ENCODE data around the gene CMTM8. TPM values are rescaled to one million over a fixed set of nuclear protein-coding genes. Genes with fewer than 3 reads are reported as not detected.

The CMTM8 gene
- total RNA-seq, 1 donor from 2014 or later, result not detected

- Histone ChIP-seq H3K4me1 (ENCODE audit: control insufficient read depth in 3 of 3, insufficient read depth in 3 of 3, low read length in 3 of 3) (peaks cover 0 to 2% (median 0%) of the 10 kb centered on the region in 3 donors), H3K27me3 (ENCODE audit: control insufficient read depth in 3 of 3, insufficient read depth in 3 of 3, low read length in 3 of 3) (no peaks in the 10 kb centered on the region), H3K9me3 (ENCODE audit: control insufficient read depth in 3 of 3, low read length in 3 of 3) (no peaks in the 10 kb centered on the region), H3K36me3 (ENCODE audit: control insufficient read depth in 3 of 3, insufficient read depth in 3 of 3, low read length in 3 of 3) (no peaks in the 10 kb centered on the region), H3K27ac (ENCODE audit: low read depth, low read length) (peak overlapping the region; percentile 54), H3K4me3 (ENCODE audit: low read length in 3 of 3) (no peak overlapping the region), H3K9ac (ENCODE audit: low read depth in 1 of 3, low read length in 3 of 3) (no peak overlapping the region)
Observed at GRCh38 chr3:32302601-32303398, 64.3 kb downstream of the CMTM8 start.

DNA sequence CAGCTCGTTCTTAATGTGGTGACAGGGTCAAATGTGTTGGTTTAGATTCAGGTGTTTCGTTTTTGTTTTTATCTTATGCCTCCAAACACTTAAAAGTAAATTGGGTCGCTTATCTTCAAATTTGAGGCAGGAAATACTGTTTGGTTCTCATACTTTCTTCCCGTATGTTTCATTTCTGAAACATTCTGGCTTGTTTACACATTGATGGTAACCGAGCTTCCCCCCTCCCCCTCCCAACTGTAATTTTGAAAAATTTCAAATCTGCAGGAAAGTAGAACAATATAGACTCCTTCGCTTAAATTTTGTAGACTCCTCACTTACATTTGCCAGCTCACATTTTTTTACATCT is 64.9 kb downstream of the CMTM8 start:
- Histone ChIP-seq H3K27me3 (ENCODE audit: control insufficient read depth in 3 of 3, insufficient read depth in 3 of 3, low read length in 3 of 3) (no peaks in the 10 kb centered on the region), H3K4me3 (ENCODE audit: low read length in 3 of 3) (no peak overlapping the region), H3K9ac (ENCODE audit: low read depth in 1 of 3, low read length in 3 of 3) (no peak overlapping the region), H3K9me3 (ENCODE audit: control insufficient read depth in 3 of 3, low read length in 3 of 3) (no peaks in the 10 kb centered on the region), H3K4me1 (ENCODE audit: control insufficient read depth in 3 of 3, insufficient read depth in 3 of 3, low read length in 3 of 3) (peaks cover 0 to 2% (median 0%) of the 10 kb centered on the region in 3 donors), H3K27ac (ENCODE audit: low read depth, low read length) (no peak overlapping the region), H3K36me3 (ENCODE audit: control insufficient read depth in 3 of 3, insufficient read depth in 3 of 3, low read length in 3 of 3) (no peaks in the 10 kb centered on the region)

DNA sequence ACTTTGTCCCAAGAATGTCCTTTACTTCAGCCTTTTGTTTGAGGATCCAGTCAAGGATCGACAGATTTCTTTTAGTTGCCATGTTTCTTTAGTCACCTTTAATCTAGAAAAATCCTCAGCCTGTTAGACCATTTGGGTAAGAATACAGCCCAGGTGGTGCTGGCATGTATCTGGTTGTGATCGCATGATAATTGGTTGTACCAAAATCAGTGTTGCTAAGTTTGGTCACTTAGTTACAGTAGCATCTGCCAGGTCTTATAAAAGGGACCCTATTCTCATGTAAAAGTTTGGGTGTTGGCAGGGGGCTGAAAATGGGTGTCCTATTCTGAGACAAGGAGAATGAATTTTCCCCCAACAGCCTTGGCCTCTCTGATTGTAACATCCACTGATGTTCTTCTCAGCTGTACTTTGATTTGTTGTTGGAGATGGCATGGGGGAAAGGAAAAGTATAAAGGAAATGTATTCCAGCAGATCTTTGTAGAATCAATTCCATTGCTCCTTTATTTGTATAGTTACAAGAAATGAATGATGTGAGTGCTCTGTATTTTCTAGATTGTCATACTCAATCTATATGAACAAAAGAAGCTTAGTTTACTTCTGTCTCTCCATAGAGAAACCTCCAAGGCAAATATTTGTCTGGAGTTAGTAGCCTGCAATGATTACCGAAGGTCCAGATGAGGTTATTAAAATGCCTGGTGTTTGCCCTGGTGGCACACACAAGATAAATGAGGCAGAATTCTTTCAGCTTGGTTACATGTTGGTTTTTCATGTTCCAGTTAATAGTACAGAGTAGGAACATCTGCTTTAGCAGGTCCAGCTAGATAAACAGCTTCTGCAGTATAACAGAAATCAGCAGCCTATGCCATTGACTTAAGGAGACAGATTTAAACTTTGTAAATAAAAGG is 65.7 kb downstream of the CMTM8 start:
- Histone ChIP-seq H3K4me1 (ENCODE audit: control insufficient read depth in 3 of 3, insufficient read depth in 3 of 3, low read length in 3 of 3) (peaks cover 0 to 2% (median 0%) of the 10 kb centered on the region in 3 donors), H3K27ac (ENCODE audit: low read depth, low read length) (peak overlapping the region; percentile 23), H3K9ac (ENCODE audit: low read depth in 1 of 3, low read length in 3 of 3) (no peak overlapping the region), H3K27me3 (ENCODE audit: control insufficient read depth in 3 of 3, insufficient read depth in 3 of 3, low read length in 3 of 3) (no peaks in the 10 kb centered on the region), H3K9me3 (ENCODE audit: control insufficient read depth in 3 of 3, low read length in 3 of 3) (no peaks in the 10 kb centered on the region), H3K4me3 (ENCODE audit: low read length in 3 of 3) (no peak overlapping the region), H3K36me3 (ENCODE audit: control insufficient read depth in 3 of 3, insufficient read depth in 3 of 3, low read length in 3 of 3) (no peaks in the 10 kb centered on the region)

DNA sequence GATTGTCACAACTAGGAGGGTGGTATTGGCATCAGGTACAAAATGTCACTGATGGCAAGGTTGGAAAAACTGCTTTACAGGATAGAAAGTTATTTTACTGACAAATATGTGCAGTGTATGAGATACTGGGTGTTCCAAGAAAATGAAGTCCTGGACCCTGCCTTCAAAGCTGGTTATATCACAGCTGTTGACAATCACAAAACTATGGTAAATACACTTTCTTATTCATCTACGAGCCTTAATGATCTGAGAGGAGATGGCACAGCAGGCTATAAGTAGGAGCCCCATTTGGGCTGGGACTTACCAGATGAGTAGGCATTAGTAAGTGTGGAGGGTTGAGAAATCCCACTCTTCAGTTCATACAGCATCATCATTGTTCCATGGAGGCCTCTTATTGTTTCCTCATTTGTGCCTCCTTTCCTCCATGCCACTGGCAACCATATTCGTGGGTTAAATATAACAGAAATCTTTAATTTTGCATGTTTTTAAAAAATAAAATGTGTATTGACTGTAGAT is 66.9 kb downstream of the CMTM8 start:
- Histone ChIP-seq H3K36me3 (ENCODE audit: control insufficient read depth in 3 of 3, insufficient read depth in 3 of 3, low read length in 3 of 3) (no peaks in the 10 kb centered on the region), H3K27me3 (ENCODE audit: control insufficient read depth in 3 of 3, insufficient read depth in 3 of 3, low read length in 3 of 3) (no peaks in the 10 kb centered on the region), H3K27ac (ENCODE audit: low read depth, low read length) (peak overlapping the region; percentile 23), H3K4me1 (ENCODE audit: control insufficient read depth in 3 of 3, insufficient read depth in 3 of 3, low read length in 3 of 3) (peaks cover 2 to 4% (median 2%) of the 10 kb centered on the region in 3 donors), H3K9ac (ENCODE audit: low read depth in 1 of 3, low read length in 3 of 3) (no peak overlapping the region), H3K4me3 (ENCODE audit: low read length in 3 of 3) (no peak overlapping the region), H3K9me3 (ENCODE audit: control insufficient read depth in 3 of 3, low read length in 3 of 3) (no peaks in the 10 kb centered on the region)

GRCh38 chr3:32306072-32306471 is 67.6 kb downstream of the CMTM8 start:
- no peak overlapping the region for H3K27ac ChIP-seq (ENCODE audit: low read depth, low read length)
- H3K4me3 ChIP-seq (ENCODE audit: low read length in 3 of 3), result no peak overlapping the region
- no peaks in the 10 kb centered on the region for H3K27me3 ChIP-seq (ENCODE audit: control insufficient read depth in 3 of 3, insufficient read depth in 3 of 3, low read length in 3 of 3)
- no peak overlapping the region for H3K9ac ChIP-seq (ENCODE audit: low read depth in 1 of 3, low read length in 3 of 3)
- no peaks in the 10 kb centered on the region for H3K9me3 ChIP-seq (ENCODE audit: control insufficient read depth in 3 of 3, low read length in 3 of 3)
- no peaks in the 10 kb centered on the region for H3K36me3 ChIP-seq (ENCODE audit: control insufficient read depth in 3 of 3, insufficient read depth in 3 of 3, low read length in 3 of 3)
- H3K4me1 ChIP-seq (ENCODE audit: control insufficient read depth in 3 of 3, insufficient read depth in 3 of 3, low read length in 3 of 3), result peaks cover 2 to 4% (median 4%) of the 10 kb centered on the region in 3 donors

DNA sequence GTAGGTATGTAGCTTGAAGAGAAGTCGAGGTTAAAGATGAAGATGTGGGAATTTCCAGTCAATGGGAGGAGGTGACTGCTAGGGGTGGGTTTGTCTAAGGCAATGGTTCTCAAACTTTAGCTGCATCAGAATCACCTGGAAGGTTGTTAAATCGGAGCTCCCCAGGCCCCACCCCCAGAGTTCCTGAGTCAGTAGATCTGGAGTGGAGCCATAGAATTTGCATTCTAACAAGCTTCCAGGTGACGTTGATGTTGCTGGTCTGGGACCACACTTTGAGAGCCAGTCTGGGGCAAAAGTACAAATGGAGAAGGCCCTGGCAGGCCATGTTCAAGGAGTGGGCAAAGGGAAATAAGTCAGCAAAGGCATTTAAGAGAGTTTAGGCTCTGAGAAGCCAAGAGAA is 69.1 kb downstream of the CMTM8 start:
- Histone ChIP-seq H3K9ac (ENCODE audit: low read depth in 1 of 3, low read length in 3 of 3) (no peak overlapping the region), H3K4me1 (ENCODE audit: control insufficient read depth in 3 of 3, insufficient read depth in 3 of 3, low read length in 3 of 3) (peaks cover 4 to 10% (median 7%) of the 10 kb centered on the region in 3 donors), H3K9me3 (ENCODE audit: control insufficient read depth in 3 of 3, low read length in 3 of 3) (no peaks in the 10 kb centered on the region), H3K27me3 (ENCODE audit: control insufficient read depth in 3 of 3, insufficient read depth in 3 of 3, low read length in 3 of 3) (no peaks in the 10 kb centered on the region), H3K36me3 (ENCODE audit: control insufficient read depth in 3 of 3, insufficient read depth in 3 of 3, low read length in 3 of 3) (no peaks in the 10 kb centered on the region), H3K4me3 (ENCODE audit: low read length in 3 of 3) (no peak overlapping the region), H3K27ac (ENCODE audit: low read depth, low read length) (no peak overlapping the region)

GRCh38 chr3:32308378-32308777 is 69.9 kb downstream of the CMTM8 start:
- no peaks in the 10 kb centered on the region for H3K27me3 ChIP-seq (ENCODE audit: control insufficient read depth in 3 of 3, insufficient read depth in 3 of 3, low read length in 3 of 3)
- H3K9ac ChIP-seq (ENCODE audit: low read depth in 1 of 3, low read length in 3 of 3), result no peak overlapping the region
- H3K27ac ChIP-seq (ENCODE audit: low read depth, low read length), result no peak overlapping the region
- H3K4me1 ChIP-seq (ENCODE audit: control insufficient read depth in 3 of 3, insufficient read depth in 3 of 3, low read length in 3 of 3), result peaks cover 4 to 10% (median 7%) of the 10 kb centered on the region in 3 donors
- H3K36me3 ChIP-seq (ENCODE audit: control insufficient read depth in 3 of 3, insufficient read depth in 3 of 3, low read length in 3 of 3), result no peaks in the 10 kb centered on the region
- H3K9me3 ChIP-seq (ENCODE audit: control insufficient read depth in 3 of 3, low read length in 3 of 3), result no peaks in the 10 kb centered on the region
- H3K4me3 ChIP-seq (ENCODE audit: low read length in 3 of 3), result no peak overlapping the region

DNA sequence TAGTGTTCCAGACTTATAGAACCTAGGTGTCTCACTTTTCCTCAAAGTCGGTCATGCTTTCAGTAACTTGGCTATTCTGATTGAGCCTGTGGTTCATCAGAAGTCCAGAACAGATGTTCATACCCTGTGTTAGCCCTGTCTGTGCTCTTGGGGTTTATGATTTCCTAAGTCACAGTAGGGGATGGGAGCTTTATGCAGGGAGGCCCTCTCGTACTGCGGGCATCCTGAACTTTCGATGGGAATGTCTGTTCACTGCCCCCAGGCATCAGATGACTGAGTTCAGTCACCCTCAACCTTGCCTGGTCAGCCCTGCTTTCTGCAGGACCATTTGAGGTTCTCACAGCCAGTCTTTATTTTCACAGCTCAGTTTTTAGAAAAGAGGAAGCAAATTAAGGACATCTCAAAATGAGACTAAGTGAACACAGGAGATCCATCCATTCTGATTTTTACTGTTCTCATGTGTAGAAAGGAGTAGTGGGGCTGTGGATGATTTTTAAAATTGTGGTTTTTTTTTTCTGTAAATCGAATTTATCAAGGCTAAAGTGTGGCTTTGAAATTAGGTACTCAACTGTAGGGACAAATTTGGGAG is 71.3 kb downstream of the CMTM8 start:
- H3K27ac ChIP-seq (ENCODE audit: low read depth, low read length), result no peak overlapping the region
- peaks cover 4 to 10% (median 7%) of the 10 kb centered on the region in 3 donors for H3K4me1 ChIP-seq (ENCODE audit: control insufficient read depth in 3 of 3, insufficient read depth in 3 of 3, low read length in 3 of 3)
- H3K9ac ChIP-seq (ENCODE audit: low read depth in 1 of 3, low read length in 3 of 3), result no peak overlapping the region
- H3K9me3 ChIP-seq (ENCODE audit: control insufficient read depth in 3 of 3, low read length in 3 of 3), result no peaks in the 10 kb centered on the region
- no peaks in the 10 kb centered on the region for H3K36me3 ChIP-seq (ENCODE audit: control insufficient read depth in 3 of 3, insufficient read depth in 3 of 3, low read length in 3 of 3)
- no peaks in the 10 kb centered on the region for H3K27me3 ChIP-seq (ENCODE audit: control insufficient read depth in 3 of 3, insufficient read depth in 3 of 3, low read length in 3 of 3)
- H3K4me3 ChIP-seq (ENCODE audit: low read length in 3 of 3), result no peak overlapping the region

DNA sequence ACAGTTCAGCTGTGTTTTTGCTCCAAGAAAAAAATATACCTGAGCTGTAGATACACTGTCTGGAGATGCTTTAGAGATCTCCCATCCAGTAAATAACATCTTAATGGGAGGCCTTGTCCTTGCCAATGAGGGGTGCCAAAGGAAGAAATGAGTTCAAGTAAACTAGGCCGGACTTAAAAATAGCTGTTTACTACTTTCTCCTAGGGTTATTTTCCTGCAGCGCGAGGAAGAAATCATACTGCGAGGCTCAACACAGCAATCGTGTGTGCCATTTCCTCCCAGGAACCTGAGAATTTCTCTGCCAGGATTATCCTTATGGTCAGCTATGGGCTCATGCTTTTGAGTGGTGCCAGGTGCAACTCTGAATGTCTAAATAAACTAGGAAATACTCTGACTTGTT is 71.9 kb downstream of the CMTM8 start:
- no peak overlapping the region for H3K27ac ChIP-seq (ENCODE audit: low read depth, low read length)
- H3K36me3 ChIP-seq (ENCODE audit: control insufficient read depth in 3 of 3, insufficient read depth in 3 of 3, low read length in 3 of 3), result no peaks in the 10 kb centered on the region
- H3K9me3 ChIP-seq (ENCODE audit: control insufficient read depth in 3 of 3, low read length in 3 of 3), result no peaks in the 10 kb centered on the region
- peaks cover 4 to 10% (median 5%) of the 10 kb centered on the region in 3 donors for H3K4me1 ChIP-seq (ENCODE audit: control insufficient read depth in 3 of 3, insufficient read depth in 3 of 3, low read length in 3 of 3)
- H3K4me3 ChIP-seq (ENCODE audit: low read length in 3 of 3), result no peak overlapping the region
- H3K27me3 ChIP-seq (ENCODE audit: control insufficient read depth in 3 of 3, insufficient read depth in 3 of 3, low read length in 3 of 3), result no peaks in the 10 kb centered on the region
- peak overlapping the region in 1 of 3 donors; percentile 5 for H3K9ac ChIP-seq (ENCODE audit: low read depth in 1 of 3, low read length in 3 of 3)

Measured in skeletal muscle tissue (tissue), 4 donors.